Progenitor cell of endocrine pancreas (in vitro differentiated cells): ENCODE data around the gene CEACAM18. TPM values are rescaled to one million over a fixed set of nuclear protein-coding genes. Genes with fewer than 3 reads are reported as not detected.

Source experiments
- DNase-seq: peaks from one replicate; pipeline ENCODE4 v3.0.0; 2021; ENCODE audit warnings: low spot score; ENCODE audit not compliant: unreplicated experiment
- H3K27ac Mint-ChIP-seq: 2 replicates; pipeline ENCODE4 v1.8.0; 2021; ENCODE audit warnings: mild to moderate bottlenecking, moderate library complexity, mixed read lengths
- H3K27me3 Mint-ChIP-seq: 2 replicates; pipeline ENCODE4 v1.8.0; 2021; ENCODE audit warnings: mixed read lengths
- H3K36me3 Mint-ChIP-seq: 2 replicates; pipeline ENCODE4 v1.8.0; 2022; ENCODE audit warnings: mixed read lengths; ENCODE audit not compliant: insufficient read depth
- H3K4me1 Mint-ChIP-seq: 2 replicates; pipeline ENCODE4 v1.8.0; 2021; ENCODE audit warnings: low read depth, mixed read lengths
- H3K4me3 Mint-ChIP-seq: 2 replicates; pipeline ENCODE4 v1.8.0; 2021; ENCODE audit warnings: low read depth, mild to moderate bottlenecking, moderate library complexity, mixed read lengths
- H3K9me3 Mint-ChIP-seq: 2 replicates; pipeline ENCODE4 v1.8.0; 2021; ENCODE audit warnings: low read depth, mixed read lengths
- CTCF ChIP-seq: fragments of 200-600 bp; sonication (generic); IDR thresholded peaks from one replicate; pipeline ENCODE4 v1.5.0; 2021; ENCODE audit warnings: antibody characterized with exemption, mild to moderate bottlenecking; ENCODE audit not compliant: unreplicated experiment
- total RNA-seq: library from RNA; stranded (reverse); gene quantifications from 2 replicates; pipeline ENCODE4 v1.2.1, GENCODE V29; 2021

The CEACAM18 gene
- total RNA-seq, 1 donor from 2014 or later: not detected

GRCh38 chr19:51476164-51476563 lies 2.2 kb upstream of the CEACAM18 start:
- no peak overlapping the region for H3K27ac Mint-ChIP-seq
- H3K36me3 Mint-ChIP-seq: no peaks in the 10 kb centered on the region
- H3K4me3 Mint-ChIP-seq: no peak overlapping the region
- DNase-seq: no peak
- no peak for TF ChIP-seq CTCF
- H3K9me3 Mint-ChIP-seq: no peaks in the 10 kb centered on the region
- H3K4me1 Mint-ChIP-seq: peaks cover 1% of the 10 kb centered on the region
- H3K27me3 Mint-ChIP-seq: peaks cover 41% of the 10 kb centered on the region

- Mint-ChIP-seq H3K36me3 (no peaks in the 10 kb centered on the region), H3K4me3 (no peak overlapping the region), H3K9me3 (no peaks in the 10 kb centered on the region), H3K4me1 (peaks cover 1% of the 10 kb centered on the region), H3K27ac (no peak overlapping the region), H3K27me3 (peaks cover 36% of the 10 kb centered on the region)
- no peak for TF ChIP-seq CTCF
- DNase-seq: no peak
Measured at GRCh38 chr19:51477344-51477743, 995 bp upstream of the CEACAM18 start.

GRCh38 chr19:51479531-51480331 lies 1.4 kb downstream of the CEACAM18 start:
- Mint-ChIP-seq H3K4me1 (peaks cover 1% of the 10 kb centered on the region), H3K9me3 (no peaks in the 10 kb centered on the region), H3K36me3 (no peaks in the 10 kb centered on the region), H3K27me3 (peaks cover 20% of the 10 kb centered on the region), H3K4me3 (no peak overlapping the region), H3K27ac (no peak overlapping the region)
- no peak for DNase-seq
- no peak for TF ChIP-seq CTCF

GRCh38 chr19:51480590-51480989 lies 2.3 kb downstream of the CEACAM18 start:
- peaks cover 5% of the 10 kb centered on the region for H3K9me3 Mint-ChIP-seq
- H3K4me3 Mint-ChIP-seq: no peak overlapping the region
- peak; percentile 37 for DNase-seq
- TF ChIP-seq CTCF: no peak
- peaks cover 19% of the 10 kb centered on the region for H3K27me3 Mint-ChIP-seq
- H3K4me1 Mint-ChIP-seq: no peaks in the 10 kb centered on the region
- H3K36me3 Mint-ChIP-seq: no peaks in the 10 kb centered on the region
- H3K27ac Mint-ChIP-seq: no peak overlapping the region

GRCh38 chr19:51485960-51486660 lies 7.8 kb downstream of the CEACAM18 start:
- Mint-ChIP-seq H3K27me3 (peaks cover 3% of the 10 kb centered on the region), H3K27ac (no peak overlapping the region), H3K4me1 (no peaks in the 10 kb centered on the region), H3K4me3 (no peak overlapping the region), H3K36me3 (no peaks in the 10 kb centered on the region), H3K9me3 (peaks cover 13% of the 10 kb centered on the region)
- no peak for DNase-seq
- TF ChIP-seq CTCF: no peak
